Fibroblast of mammary gland (primary cell): ENCODE results near the gene IPO11.

ENCODE experiments used
- DNase-seq: peaks from one replicate; pipeline ENCODE4 v3.0.0-alpha.2; 2010; ENCODE audit warnings: low read depth
- H3K4me3 ChIP-seq: 2 replicates; pipeline ENCODE4 v1.5.1; 2011; ENCODE audit warnings: low read depth, mild to moderate bottlenecking, low read length, moderate library complexity; ENCODE audit not compliant: control insufficient read depth
- CTCF ChIP-seq: conservative IDR thresholded peaks from 2 replicates; pipeline ENCODE4 v1.5.1; 2011; ENCODE audit warnings: low read depth, low read length, inconsistent platforms; ENCODE audit not compliant: control insufficient read depth, insufficient read depth

Gene IPO11

GRCh38 chr5:62413711-62414110 is 1.1 kb downstream of the IPO11 start:
- H3K4me3 ChIP-seq: peak overlapping the region; percentile 56
- DNase-seq: no peak
- TF ChIP-seq CTCF: no peak

DNA sequence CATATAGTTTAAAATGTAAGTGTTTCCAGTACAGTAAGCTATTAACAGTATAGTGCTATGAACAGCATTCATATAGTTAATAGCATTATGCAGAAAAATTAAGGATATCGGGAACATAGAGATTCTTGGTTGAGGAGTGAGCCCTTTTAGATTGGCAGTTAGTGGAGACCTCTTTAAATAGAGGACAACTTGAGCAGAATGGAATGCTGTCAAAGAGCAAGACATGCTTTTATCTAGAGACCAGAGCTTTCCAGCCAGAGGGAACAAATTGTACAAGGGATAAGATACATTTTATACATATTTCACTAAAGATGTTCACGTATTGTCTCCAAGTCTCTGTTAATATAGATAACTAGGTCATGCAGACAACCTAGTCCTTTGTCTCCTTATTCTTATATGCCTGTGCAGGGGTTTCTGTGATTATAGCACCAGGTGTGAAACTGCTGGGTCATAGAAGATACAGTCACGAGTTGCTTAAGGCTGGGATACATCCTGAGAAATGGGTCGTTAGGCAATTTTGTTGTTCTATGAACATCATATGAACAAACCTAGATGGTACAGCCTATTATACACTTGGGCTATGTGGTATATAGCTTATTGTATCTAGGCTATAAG is 6.0 kb downstream of the IPO11 start:
- DNase-seq: no peak
- no peak overlapping the region for H3K4me3 ChIP-seq
- no peak for TF ChIP-seq CTCF

DNA sequence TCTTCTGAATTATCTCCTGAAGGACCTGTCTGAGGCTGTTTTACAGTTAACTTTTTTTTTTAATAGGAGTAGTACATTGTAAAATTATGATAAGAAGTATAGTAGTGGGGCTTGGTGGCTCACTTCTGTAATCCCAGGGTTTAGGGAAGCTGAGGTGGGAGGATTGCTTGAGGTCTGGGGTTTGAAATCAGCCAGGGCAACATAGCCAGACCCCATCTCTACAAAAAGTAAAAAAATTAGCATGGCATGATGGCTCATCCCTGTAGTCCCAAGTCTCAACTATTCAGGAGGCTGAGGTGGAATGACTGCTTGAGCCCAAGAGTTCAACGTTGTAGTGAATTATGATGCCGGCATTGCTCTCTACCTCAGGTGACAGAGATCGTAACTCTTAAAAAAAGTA is 7.0 kb downstream of the IPO11 start:
- no peak for DNase-seq

GRCh38 chr5:62421414-62421813 is 8.9 kb downstream of the IPO11 start:
- H3K4me3 ChIP-seq: no peak overlapping the region
- no peak for DNase-seq
- no peak for TF ChIP-seq CTCF

More for the DNA sequence above, 7.0 kb downstream of the IPO11 start:
- no peak for TF ChIP-seq CTCF
- no peak overlapping the region for H3K4me3 ChIP-seq

- TF ChIP-seq CTCF: no peak
- no peak overlapping the region for H3K4me3 ChIP-seq
- DNase-seq: no peak
Observed at GRCh38 chr5:62424763-62425162, 12.2 kb downstream of the IPO11 start.

- H3K4me3 ChIP-seq: no peak overlapping the region
- peak; percentile 34 for DNase-seq
- no peak for TF ChIP-seq CTCF
Observed at GRCh38 chr5:62431735-62432620, 19.4 kb downstream of the IPO11 start.
